PC-3 (cell line): Measurements from ENCODE around the gene BLOC1S1. TPM values are rescaled to one million over a fixed set of nuclear protein-coding genes. Genes with fewer than 3 reads are reported as not detected.
A peak's percentile ranks its signal among the peaks of the same experiment; 100 is the strongest.

ENCODE experiments used
- ATAC-seq: fragments of 200-7000 bp; cut with Tn5 transposase; 2 replicates; pipeline ENCODE4 v1.9.1; 2020; ENCODE audit warnings: mild to moderate bottlenecking, moderate library complexity
- BruUV-seq: library from RNA; stranded (reverse); fragments of 400-500 nt; replicated peaks from 2 replicates; lab custom pipeline; 2021; lab: Mats Ljungman, UMichigan
- CTCF ChIA-PET: fragments of 300-600 bp; sonication (Branson Sonifier 250); formaldehyde crosslinking; loops from one replicate; lab custom pipeline; 2022; ENCODE audit warnings: antibody characterized with exemption; lab: Charles Lee
- POLR2A ChIA-PET: fragments of 300-600 bp; sonication (Branson Sonifier 250); formaldehyde crosslinking; loops from one replicate; lab custom pipeline; 2022; ENCODE audit warnings: antibody characterized with exemption; ENCODE audit not compliant: unreplicated experiment; lab: Charles Lee
- DNase-seq: peaks from one replicate; pipeline ENCODE4 v3.0.0-alpha.2; 2015
- H2AFZ ChIP-seq: fragments of 300-600 bp; sonication (generic); 2 replicates; pipeline ENCODE4 v1.6.0; 2016; ENCODE audit warnings: antibody characterized with exemption, low read length
- H3F3A ChIP-seq: fragments of 300-600 bp; sonication (generic); one replicate; pipeline ENCODE4 v1.6.0; 2017; ENCODE audit warnings: antibody characterized with exemption, low read length, control low read depth, mild to moderate bottlenecking; ENCODE audit not compliant: unreplicated experiment
- H3K27ac ChIP-seq: fragments of 300-600 bp; sonication (generic); 2 replicates; pipeline ENCODE4 v1.5.1; 2016; ENCODE audit warnings: mild to moderate bottlenecking, low read length
- H3K27me3 ChIP-seq: fragments of 300-600 bp; sonication (generic); 2 replicates; pipeline ENCODE4 v1.6.1; 2016; ENCODE audit warnings: low read length, mixed read lengths
- H3K36me3 ChIP-seq: fragments of 300-600 bp; sonication (generic); 2 replicates; pipeline ENCODE4 v1.6.1; 2016; ENCODE audit warnings: low read depth, mixed run types, low read length, mixed read lengths
- H3K4me1 ChIP-seq: fragments of 300-600 bp; sonication (generic); 2 replicates; pipeline ENCODE4 v1.5.1; 2016; ENCODE audit warnings: low read length; ENCODE audit not compliant: insufficient read depth
- H3K4me2 ChIP-seq: fragments of 300-600 bp; sonication (generic); 2 replicates; pipeline ENCODE4 v1.6.0; 2016; ENCODE audit warnings: low read length
- H3K4me3 ChIP-seq: fragments of 300-600 bp; sonication (generic); 2 replicates; pipeline ENCODE4 v1.5.1; 2016; ENCODE audit warnings: mild to moderate bottlenecking, low read length, mixed read lengths
- H3K79me2 ChIP-seq: fragments of 300-600 bp; sonication (generic); 2 replicates; pipeline ENCODE4 v1.6.1; 2017; ENCODE audit warnings: low read length, mixed read lengths
- H3K9ac ChIP-seq: fragments of 300-600 bp; sonication (generic); 2 replicates; pipeline ENCODE4 v1.6.0; 2016; ENCODE audit warnings: mild to moderate bottlenecking, low read length
- H3K9me2 ChIP-seq: fragments of 300-600 bp; sonication (generic); replicated peaks from 2 replicates; pipeline ENCODE4 v1.6.1; 2016; ENCODE audit warnings: mixed run types, low read length, mixed read lengths
- H3K9me3 ChIP-seq: fragments of 300-600 bp; sonication (generic); 2 replicates; pipeline ENCODE4 v1.6.1; 2016; ENCODE audit warnings: low read length, mixed read lengths
- H4K20me1 ChIP-seq: fragments of 300-600 bp; sonication (generic); 2 replicates; pipeline ENCODE4 v1.6.1; 2016; ENCODE audit warnings: low read length, mixed read lengths
- EZH2 ChIP-seq: fragments of 300-600 bp; sonication (generic); IDR thresholded peaks from one replicate; pipeline ENCODE4 v1.6.1; 2017; ENCODE audit warnings: antibody characterized with exemption, mild to moderate bottlenecking, low read length; ENCODE audit not compliant: unreplicated experiment
- EZH2phosphoT487 ChIP-seq: fragments of 300-600 bp; sonication (generic); IDR thresholded peaks from 2 replicates; pipeline ENCODE4 v1.6.1; 2018; ENCODE audit warnings: mild to moderate bottlenecking, antibody characterized with exemption, low read length, borderline replicate concordance
- intact Hi-C: fragments of 100-400 bp; cut with micrococcal nuclease; formaldehyde crosslinking; loops from 2 replicates; pipeline ENCODE4 v1.9.0; 2023
- total RNA-seq: library from RNA; depleted of rRNA; stranded (reverse); fragments of >200 nt; gene quantifications from 2 replicates; pipeline ENCODE4 v1.2.3, GENCODE V29; 2014
- TF ChIP-seq, protein P1 (sequence below): fragments of 300-600 bp; sonication (generic); conservative IDR thresholded peaks from 2 replicates; pipeline ENCODE4 v1.5.1; 2017; ENCODE audit warnings: antibody characterized with exemption, low read depth, mild to moderate bottlenecking, low read length

The BLOC1S1 gene
- total RNA-seq, 1 experiment from 2014 or later: 90.8 TPM

DNA sequence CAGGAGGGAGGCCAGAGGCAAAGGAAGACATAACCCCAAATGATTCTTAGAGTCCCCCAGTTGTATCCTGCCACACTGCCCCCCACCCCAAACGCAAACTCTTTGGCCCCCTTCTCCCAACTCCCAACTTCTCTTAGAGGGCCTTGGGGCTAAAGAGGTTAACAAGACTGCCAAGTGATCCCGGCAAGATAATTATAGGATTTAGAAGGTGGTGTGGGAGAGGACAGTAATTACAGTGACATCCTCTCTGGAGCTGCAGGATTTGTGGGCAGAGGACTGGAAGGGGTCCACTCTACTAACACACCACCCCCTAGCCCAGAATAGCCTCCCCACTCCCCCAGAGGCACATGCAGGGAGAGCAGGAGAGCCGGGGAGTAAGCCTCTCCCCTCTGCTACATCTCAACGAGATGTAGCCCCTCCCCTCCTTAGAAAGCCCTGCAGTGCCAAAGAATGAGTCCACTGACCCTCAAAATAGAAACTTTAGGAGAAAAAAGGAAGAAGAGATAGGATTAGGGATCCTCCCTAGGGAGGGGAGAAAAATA, 21.8 kb downstream of the BLOC1S1 start:
- Histone ChIP-seq H3K4me1 (peaks cover 13% of the 10 kb centered on the region), H3K9me2 (no peaks in the 10 kb centered on the region), H3K36me3 (no peaks in the 10 kb centered on the region; the same call in 1 of the 2 replicates), H3K4me3 (peak overlapping the region; percentile 82; the same call in 1 of the 2 replicates), H3K27ac (no peak overlapping the region), H3K79me2 (no peaks in the 10 kb centered on the region), H2AFZ (peak overlapping the region; percentile 95), H3K9me3 (no peaks in the 10 kb centered on the region), H3K27me3 (no peaks in the 10 kb centered on the region), H3K9ac (no peak overlapping the region), H4K20me1 (no peaks in the 10 kb centered on the region), H3F3A (no peaks in the 10 kb centered on the region), H3K4me2 (peak overlapping the region; percentile 96)
- POLR2A ChIA-PET: interaction anchor here (0.5 to 1.6 kb wide), 2 partner anchors 8 to 63 kb away, joined by 3 to 6 read pairs; partner anchors contain the start of gene CD63
- ATAC-seq (peak; percentile 18; the same call in 1 of the 2 replicates), DNase-seq (no peak)
- TF ChIP-seq, protein P1, sequence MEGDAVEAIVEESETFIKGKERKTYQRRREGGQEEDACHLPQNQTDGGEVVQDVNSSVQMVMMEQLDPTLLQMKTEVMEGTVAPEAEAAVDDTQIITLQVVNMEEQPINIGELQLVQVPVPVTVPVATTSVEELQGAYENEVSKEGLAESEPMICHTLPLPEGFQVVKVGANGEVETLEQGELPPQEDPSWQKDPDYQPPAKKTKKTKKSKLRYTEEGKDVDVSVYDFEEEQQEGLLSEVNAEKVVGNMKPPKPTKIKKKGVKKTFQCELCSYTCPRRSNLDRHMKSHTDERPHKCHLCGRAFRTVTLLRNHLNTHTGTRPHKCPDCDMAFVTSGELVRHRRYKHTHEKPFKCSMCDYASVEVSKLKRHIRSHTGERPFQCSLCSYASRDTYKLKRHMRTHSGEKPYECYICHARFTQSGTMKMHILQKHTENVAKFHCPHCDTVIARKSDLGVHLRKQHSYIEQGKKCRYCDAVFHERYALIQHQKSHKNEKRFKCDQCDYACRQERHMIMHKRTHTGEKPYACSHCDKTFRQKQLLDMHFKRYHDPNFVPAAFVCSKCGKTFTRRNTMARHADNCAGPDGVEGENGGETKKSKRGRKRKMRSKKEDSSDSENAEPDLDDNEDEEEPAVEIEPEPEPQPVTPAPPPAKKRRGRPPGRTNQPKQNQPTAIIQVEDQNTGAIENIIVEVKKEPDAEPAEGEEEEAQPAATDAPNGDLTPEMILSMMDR: no peak
- TF ChIP-seq EZH2phosphoT487: no peak
- no peak for TF ChIP-seq EZH2
- intact Hi-C loops: loop anchor here (1.0 to 2.0 kb wide), 4 partner anchors 8 to 193 kb away; partner anchors contain the start of genes CD63 and DGKA
- CTCF ChIA-PET: interaction anchor here (0.6 to 2.7 kb wide), 11 partner anchors 8 to 549 kb away, joined by 3 to 25 read pairs (median 4); partner anchors contain the start of genes CD63 and RDH5
- BruUV-seq: no TSS peak

GRCh38 chr12:55738123-55739024, 22.5 kb downstream of the BLOC1S1 start:
- H3K9me2 ChIP-seq: no peaks in the 10 kb centered on the region
- ATAC-seq (peak; percentile 53), DNase-seq (peak; percentile 98)
- H3K36me3 ChIP-seq: no peaks in the 10 kb centered on the region; the same call in 1 of the 2 replicates
- peak overlapping the region; percentile 34; the same call in 1 of the 2 replicates for H3K9ac ChIP-seq
- peaks cover 14% of the 10 kb centered on the region for H3K4me1 ChIP-seq
- no TSS peak for BruUV-seq
- peak overlapping the region; percentile 95 for H2AFZ ChIP-seq
- CTCF ChIA-PET: interaction anchor here (0.5 to 2.7 kb wide), 20 partner anchors 9 to 291 kb away, joined by 3 to 25 read pairs (median 4); partner anchors contain the start of genes CD63, ORMDL2, RAB5B and RDH5
- POLR2A ChIA-PET: interaction anchor here (0.6 to 1.6 kb wide), 2 partner anchors 9 to 234 kb away, joined by 3 to 6 read pairs; partner anchors contain the start of gene CD63
- no peaks in the 10 kb centered on the region for H3K27me3 ChIP-seq
- peak overlapping the region; percentile 96 for H3K4me2 ChIP-seq
- TF ChIP-seq EZH2phosphoT487 (no peak), EZH2 (no peak)
- TF ChIP-seq, protein P1: peak; percentile 90
- intact Hi-C loops: loop anchor here (1.0 to 2.0 kb wide), 4 partner anchors 59 to 291 kb away; partner anchors contain the start of gene DGKA
- no peaks in the 10 kb centered on the region for H3K9me3 ChIP-seq
- H3K27ac ChIP-seq: no peak overlapping the region
- H3K4me3 ChIP-seq: peak overlapping the region; percentile 82
- H4K20me1 ChIP-seq: no peaks in the 10 kb centered on the region
- H3F3A ChIP-seq: no peaks in the 10 kb centered on the region
- no peaks in the 10 kb centered on the region for H3K79me2 ChIP-seq
